NCI-H2196 (cell line): ENCODE measurements around the gene AMZ2.
"Not testable (repeated sequence)": the region's sequence is repeated elsewhere in the genome, so short reads cannot be mapped to it uniquely, and the experiment has no call there.

ENCODE experiments used
- DNase-seq: peaks from one replicate; lab custom pipeline; 2025; ENCODE audit not compliant: unreplicated experiment; lab: John Stamatoyannopoulos, UW

The AMZ2 gene

DNA sequence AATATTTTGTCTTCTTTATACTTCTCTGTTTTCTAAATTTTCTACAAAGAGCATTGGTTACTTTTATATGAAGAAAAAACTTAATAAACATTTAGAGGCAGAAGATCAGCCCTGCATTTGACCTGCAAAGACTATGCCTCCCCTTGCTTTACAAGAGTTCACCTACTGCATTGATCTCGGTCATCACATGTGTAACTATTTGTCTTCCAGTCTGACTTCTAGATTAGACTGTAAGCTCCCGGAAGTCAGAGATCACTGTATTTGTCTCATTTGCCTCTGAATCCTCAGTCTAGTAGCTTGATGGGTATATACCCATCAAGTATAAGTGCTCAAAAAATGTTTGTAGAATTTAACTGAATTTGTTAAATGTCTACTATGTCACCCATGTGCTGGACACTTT lies 27.7 kb upstream of the AMZ2 start:
- DNase-seq = not testable (repeated sequence)

DNA sequence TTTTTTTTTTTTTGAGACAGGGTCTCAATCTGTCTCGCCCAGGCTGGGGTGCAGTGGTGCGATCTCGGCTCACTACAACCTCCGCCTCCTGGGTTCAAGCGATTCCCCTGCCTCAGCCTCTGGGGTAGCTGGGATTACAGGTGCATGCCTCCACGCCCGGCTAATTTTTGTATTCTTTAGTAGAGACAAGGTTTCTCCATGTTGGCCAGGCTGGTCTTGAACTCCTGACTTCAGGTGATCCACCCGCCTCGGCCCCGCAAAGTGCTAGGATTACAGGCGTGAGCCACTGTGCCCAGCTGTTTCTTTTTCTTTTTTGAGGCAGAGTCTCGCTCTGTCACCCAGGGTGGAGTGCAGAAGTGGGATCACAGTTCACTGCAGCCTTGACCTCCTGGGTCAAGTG lies 27.1 kb upstream of the AMZ2 start:
- DNase-seq = not testable (repeated sequence)

DNA sequence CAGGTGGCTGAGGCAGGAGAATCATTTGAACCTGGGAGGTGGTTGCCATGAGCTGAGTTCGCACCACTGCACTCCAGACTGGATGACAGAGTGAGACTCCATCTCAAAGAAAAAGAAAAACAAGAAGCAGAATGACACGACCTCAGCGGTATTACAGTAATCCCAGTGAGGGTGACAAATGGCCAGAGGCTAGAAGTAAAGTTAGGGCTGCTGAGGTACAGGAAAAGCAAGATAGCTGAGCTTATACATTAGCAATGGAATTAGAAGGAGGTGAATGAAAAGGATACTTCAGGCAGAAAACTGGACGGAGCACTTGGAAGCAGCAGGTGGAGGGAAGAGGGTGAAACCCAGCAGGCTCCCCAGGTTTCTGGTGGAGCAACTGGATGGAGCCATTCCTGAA lies 26.1 kb upstream of the AMZ2 start:
- DNase-seq = no peak

DNA sequence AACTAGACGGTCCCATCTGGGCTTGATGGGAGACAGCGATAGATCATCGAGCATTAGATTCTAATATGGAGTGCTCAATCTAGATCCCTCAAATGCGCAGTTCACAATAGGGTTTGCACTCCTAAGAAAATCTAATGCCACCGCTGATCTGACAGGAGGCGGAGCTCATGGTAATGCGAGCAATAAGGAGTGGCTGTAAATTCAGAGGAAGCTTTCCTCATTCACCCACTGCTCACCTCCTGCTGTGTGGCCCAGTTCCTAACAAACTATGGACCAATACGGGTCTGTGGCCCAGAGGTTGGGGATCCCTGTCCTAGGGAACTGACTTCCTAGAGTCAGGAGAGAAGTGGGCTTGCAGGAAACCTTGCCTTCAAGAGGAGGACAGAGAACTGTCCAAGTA lies 25.2 kb upstream of the AMZ2 start:
- DNase-seq = no peak

DNA sequence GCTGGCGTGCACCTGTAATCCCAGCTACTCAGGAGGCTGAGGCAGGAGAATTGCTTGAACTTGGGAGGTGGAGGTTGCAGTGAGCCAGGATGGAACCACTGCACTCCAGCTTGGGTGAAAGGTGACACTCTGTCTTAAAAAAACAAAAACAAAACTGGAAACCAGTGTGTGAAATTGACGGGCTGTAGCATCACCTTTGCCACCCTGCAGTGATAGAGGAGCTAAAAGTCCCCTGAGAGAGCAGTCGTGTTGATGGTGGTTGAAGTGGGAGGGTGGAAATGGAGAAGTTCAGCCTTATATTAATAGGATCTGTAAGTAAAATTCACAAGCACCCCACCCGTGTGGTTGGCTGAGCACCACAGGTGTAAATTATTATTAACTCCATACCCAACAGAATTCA lies 22.8 kb upstream of the AMZ2 start:
- DNase-seq = not testable (repeated sequence)

DNA sequence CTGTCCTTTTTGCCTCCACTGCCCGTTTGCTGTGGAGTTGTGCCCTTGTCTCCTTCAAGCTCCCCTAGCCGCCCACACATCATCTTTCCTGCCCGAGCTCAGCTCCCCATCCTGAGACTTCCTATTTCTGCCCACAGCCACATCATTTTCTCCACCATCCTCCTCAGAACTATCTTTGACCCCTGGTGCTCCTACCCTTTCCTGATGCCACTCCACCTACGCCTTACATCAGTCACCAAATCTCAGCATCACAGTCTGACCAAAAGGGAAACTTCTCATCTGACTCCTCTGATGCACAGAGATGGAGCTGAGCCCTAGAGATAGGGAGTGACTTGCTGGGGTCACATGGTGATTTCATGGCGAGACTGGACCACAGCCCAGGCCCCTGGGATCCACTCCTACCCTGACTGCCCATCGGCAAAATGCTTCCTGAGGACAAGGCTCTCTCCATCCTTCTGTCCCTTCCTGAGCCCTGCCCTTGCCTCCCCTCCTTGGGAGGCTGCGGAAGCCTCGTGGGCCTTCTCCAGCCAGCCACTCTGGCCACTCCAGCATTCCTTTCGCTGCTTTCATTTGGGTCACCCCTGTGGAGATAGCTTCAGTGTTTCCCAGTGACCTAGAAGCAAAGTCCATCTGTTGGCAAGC lies 19.7 kb upstream of the AMZ2 start:
- not testable (repeated sequence) for DNase-seq

DNA sequence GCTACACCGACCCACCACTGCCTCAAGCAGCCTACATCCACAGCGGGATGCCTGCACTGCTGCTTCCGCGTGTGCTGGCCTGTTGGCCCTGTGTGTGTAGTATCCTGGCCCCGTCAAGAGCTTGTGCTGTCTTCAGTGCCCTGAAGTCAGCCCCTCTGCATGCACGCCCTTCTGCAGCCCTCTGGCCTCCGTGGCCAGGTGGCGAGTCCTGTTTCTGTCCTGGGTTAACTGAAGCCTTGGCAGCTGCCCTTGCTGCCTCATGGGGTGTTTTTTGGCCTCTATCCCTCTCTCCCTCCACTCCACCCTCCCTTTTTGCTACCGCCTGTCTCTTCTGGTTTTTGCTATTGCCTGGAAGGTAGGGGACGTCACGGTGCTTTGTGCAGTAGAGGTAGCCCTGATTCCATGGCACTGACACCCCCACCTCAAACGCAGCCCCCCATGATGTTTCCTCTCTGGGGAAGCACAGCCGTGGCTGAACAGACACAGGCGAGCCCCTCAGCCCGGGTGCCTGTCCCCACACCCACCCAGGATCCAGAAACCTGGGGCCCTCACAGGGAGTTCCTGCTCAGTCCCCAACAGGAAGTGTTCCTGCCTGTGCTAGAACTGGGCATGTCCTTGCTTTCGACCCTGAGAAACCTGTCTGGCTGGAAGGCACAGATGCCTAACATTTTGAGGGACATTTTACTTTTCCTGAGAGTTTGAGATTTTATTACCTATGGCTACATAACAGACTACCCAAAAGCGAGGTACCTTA lies 18.8 kb upstream of the AMZ2 start:
- no peak for DNase-seq

DNA sequence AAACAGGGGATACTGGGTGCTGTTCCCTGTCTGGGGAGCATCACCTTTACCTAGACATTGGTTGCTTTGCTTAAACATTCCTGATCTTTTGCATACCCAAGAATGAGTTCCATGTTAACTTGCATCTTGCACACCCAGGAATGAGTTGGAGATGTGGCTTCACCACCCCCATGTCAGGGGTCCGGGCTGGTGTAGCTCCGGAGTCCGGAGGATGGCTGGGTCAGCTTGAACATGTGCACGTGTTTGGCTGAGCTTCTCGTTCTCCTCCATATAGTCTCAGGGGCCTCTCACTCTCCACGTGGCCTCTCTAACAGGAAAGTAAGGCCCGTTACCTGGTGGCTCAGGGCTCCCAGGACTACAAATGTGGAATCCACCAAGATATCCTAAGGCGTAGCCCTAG lies 18.2 kb upstream of the AMZ2 start:
- DNase-seq = no peak

DNA sequence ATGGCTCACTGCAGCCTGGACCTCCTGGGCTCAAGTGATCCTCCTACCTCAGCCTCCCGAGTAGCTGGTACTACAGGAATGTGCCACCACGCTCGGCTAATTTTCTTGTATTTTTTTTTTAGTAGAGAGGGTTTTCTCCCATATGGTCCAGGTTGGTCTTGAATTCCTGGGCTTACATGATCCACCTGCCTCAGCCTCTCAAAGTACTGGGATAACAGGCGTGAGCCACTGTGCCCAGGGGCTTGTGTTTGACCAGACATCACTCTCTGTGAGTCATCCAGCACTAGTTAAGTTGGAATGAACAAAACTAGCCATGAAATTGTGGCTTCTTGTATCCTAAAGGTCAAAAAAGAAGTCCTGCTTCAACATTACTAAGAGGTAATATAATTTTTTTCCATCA lies 16.7 kb upstream of the AMZ2 start:
- DNase-seq = not testable (repeated sequence)

DNA sequence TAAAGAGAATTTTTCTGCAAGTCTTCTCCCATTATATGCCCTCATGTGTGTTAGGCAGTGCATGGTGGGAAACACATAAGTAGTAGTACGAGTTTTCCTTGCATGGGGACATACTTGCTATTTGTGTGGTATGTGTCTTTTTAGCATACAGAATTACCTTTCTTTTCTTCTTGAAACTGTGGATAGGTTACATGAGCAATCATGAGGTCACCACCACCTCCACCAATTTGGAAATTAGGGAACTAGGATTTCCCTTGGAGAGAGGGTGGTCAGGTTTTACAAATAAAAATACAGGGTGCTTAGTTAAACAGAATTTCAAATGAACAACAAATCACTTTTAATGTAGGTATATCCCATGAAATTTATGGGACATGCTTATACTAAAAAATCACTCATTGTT lies 16.3 kb upstream of the AMZ2 start:
- no peak for DNase-seq

DNA sequence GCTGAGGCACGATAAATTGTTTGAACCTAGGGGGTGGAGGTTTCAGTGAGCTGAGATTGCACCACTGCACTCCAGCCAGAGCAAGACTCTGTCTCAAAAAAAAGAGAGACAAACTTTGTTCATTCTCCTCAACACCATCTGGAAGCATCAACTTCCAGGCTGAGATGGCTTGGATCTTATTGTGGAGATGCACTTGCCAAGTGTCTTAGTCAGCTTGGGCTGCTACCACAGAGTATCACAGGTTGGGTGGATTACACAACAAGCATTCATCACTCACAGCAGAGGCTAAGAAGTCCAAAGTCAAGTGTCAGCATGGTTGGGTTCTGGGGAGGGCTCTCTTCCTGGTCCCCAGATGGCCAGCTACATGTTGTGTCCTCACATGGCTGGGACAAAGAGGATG lies 15.1 kb upstream of the AMZ2 start:
- DNase-seq = not testable (repeated sequence)

DNA sequence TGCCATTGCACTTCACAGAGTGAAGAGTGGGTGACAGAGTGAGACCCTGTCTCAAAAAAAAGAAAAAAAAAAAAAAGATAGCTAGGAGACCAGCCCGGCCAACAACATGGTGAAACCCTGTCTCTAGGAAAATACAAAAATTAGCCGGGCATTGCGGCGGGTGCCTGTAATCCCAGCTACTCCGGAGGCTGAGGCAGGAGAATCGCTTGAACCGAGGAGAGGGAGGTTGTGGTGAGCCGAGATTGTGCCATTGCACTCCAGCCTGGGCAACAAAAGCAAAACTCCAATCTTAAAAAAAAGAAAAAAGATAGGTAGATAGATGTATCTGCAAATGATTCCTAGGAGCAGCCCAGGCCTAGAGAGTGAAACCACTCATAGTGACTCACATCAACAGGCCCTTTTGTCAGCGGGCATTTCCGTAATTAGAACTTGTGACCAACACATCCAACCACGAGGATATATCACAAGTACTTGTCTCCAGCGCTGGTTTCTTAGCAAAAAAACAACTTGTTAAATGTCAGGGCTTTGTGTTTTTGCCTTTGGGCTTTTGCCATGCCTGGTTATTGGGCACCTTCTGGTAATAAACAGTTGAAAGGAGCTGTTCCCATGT lies 13.0 kb upstream of the AMZ2 start:
- DNase-seq = peak; percentile 49

DNA sequence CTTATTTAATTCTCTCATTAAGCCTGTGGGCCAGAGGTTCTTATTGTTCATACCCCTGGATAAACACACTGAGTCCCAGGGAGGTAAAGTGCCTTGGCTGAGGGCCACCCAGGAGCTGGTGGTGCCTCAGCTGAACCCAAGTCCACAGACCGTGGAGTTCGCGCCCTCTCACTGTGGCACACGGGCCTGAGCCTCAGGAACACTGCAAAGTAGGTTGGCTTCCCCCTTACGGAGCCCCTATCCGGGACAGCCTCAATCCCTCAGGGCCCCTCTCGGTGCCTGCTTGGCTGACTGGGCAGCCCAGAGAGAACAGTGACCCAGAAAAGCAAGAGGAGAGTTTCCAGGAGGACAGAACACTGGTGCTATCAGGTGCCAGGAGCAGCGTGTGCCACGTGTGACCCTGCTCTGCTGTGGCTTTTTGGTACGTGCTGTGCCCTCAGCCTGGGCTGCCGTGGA lies 12.5 kb upstream of the AMZ2 start:
- peak; percentile 41 for DNase-seq

DNA sequence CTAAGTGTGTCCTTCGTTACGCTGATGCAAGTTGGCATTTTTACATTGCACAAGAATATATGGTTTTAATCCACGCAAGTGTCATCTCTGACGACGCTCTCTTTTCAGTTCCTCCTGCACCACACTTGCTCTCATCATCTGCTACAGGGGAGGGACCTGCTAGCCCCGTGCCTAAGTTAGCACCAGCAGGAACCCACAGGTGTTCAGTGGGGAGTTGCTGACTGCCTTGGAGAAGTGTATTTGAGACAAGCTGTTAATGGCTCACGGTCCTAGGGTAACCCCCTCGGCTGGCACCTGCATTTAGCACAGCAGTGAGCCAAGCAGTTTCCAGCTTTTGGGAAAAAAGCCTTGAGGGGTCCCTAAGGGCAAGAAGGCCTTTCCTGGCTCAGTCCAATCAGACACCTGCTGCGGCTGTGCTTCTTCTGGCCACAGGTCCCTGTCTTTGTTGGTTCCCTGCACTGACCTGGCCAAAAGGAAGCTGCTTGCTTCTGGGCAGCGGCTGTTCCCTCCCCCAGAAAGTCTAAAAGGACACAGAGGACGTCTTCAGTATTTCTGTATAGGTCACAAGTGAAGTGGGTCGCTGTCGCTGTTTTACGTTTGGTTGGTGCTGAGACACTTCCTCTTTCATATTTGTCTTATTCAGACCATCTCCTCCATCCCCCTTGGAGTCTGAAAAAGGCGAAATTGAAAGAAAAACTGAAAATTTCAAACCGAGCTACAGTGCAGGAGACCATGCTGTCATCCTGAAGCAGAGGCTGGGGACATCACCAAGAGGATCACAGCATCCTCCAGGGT lies 10.3 kb upstream of the AMZ2 start:
- not testable (repeated sequence) for DNase-seq

DNA sequence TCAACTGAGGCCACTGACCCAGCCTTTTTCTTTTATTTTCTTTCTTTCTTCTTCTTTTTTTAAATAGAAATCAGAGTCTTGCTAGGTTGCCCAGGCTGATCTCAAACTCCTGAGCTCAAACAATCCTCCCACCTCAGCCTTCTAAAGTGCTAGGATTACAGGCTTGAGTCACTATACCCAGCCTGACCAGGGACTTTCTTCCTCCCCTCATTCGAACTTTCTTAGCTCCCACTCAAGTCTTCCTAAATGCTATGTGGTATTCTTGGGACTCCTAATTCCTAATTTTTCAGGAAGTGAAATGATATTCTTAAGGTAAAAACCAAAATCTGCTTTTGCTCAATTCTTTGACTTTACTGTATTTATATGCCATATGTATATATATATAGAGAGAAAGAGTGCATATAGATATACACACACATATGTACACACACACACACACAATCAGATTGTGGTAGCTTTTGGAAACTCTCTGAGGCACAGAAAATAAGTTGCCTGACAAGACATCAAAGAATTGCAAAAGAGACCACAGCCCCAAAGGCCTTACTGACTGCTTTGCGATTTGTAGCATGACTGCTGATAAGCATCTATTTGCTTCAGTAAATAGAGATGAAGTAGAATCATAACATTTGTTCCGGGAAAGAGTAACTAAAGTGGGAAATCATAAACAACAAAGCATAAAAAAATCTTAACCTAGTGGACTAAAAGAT lies 9.5 kb upstream of the AMZ2 start:
- DNase-seq = no peak

DNA sequence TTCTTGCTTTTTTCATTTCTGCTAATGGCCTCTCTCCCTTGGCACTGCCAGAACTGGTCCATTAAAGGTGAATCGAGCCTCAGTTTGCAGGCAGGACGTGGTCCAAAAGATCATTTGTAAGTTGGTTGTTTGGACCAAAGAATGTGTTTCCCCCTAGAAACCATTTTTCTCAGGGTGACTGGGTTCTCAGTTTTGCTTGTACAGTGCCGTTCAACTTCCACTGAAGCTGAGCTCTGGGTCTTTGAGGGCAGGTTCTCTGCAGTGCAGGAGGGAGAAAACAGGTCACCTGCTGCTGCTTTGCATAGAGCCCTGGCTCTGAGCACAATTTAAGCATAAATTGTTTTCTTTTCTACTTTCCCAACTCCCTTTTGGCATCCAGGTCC lies 9.0 kb upstream of the AMZ2 start:
- DNase-seq = no peak

DNA sequence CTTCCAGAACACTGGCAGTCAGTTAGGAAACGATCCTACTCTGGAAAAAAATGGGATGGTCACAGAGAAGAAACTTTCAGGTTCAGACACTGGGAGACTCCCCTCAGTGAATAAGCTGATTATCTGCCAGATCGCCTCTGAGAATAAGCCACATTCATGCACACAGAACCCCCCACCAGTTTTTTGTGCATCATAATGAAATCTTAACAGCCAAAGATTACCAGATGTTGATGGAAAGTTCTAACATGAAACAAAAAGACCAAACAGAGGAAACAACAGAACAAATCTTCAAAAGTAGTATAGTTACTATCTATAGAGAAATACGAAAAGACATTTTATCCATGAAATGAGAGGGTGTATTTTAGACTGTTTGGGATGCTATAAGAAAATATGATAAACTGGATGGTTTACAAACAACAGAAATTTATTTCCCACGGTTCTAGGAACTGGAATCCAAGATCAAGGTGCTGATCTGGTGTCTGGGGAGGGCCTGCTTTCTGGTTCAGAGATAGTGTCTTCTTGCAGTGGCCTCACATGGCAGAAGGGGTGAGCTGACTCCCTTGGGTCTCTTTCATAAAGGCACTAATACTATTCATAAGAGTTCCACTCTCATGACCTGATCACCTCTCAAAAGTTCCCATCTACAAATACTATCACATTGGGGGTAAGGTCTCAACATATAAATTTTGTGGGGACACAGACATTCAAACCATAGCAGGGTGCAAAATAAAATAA lies 8.0 kb upstream of the AMZ2 start:
- DNase-seq = no peak

DNA sequence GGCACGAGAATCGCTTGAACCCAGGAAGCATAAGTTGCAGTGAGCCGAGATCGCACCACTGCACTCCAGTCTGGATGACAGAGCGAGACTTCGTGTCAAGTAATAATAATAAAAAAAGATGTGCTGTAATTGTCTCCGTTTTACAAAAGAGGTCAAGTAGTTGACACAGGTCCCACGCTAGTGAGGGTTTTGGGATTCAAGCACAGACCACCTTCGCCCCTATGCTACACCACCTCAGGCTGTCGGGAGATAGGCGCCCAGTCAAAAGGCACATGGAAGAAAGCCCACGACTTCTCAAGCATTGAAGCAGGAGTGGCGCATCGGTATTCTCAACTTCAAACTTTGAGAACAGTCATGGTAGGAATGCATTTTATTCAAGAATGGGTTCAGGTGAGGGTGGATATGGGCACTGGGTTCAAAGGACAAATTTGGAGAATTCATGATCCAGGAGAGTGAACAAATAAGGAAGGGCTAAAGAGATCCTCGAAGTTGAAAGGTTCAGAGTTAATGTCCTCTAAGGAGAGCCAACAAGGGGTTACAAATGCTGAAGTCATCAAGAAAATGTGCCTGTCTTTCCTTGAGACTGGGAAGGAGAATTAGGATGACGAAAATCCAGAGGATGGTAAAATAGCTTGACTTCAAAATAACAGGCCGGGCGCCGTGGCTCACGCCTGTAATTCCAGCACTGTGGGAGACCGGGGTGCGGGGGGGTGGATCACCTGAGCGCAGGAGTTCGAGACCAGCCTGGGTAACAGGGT lies 1.4 kb upstream of the AMZ2 start:
- no peak for DNase-seq

DNA sequence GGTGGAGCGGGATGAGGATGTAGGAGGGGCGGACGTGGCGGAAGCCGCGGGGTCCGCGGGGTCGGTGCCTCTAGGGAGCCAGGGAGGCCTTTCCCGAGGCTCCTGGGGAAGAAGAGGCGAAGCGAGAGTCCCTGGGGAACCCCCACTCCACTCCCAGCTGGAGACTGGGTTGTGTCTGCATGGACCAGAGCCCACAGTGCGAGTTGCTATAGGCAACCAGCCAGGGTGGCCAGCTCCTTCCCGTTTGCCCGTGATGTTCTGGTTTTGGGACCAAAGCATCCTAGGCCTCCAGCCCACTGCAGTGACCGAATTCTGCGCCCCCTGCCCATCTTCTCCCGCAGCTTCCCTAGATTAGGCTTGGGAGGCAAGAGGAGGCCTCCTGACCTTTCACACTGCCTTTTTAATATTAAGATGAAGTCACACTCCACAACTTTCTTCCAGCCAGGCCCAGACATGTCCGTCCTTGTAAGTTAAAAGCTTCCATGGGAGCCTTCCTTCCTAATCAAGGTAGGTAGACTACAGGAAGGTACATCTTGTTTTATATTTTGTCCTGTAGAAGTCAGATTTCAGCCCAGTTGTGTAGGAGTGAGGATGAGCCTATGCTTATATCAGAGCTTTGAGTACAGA lies 469 bp downstream of the AMZ2 start:
- no peak for DNase-seq
